Natural killer cell (primary cell): ENCODE measurements around the gene BOD1. TPM values are rescaled to one million over a fixed set of nuclear protein-coding genes. Genes with fewer than 3 reads are reported as not detected.

Source experiments
- ATAC-seq, 3 donors: fragments of 150-1000 bp in 2 of 3; fragments of 200-7000 bp in 1 of 3; cut with Tn5 transposase; 1 replicate in 1 of 3; 2 replicates in 2 of 3; pipeline ENCODE4 v1.10.0; 2021; ENCODE audit warnings: mild to moderate bottlenecking in 2 of 3, moderate library complexity in 2 of 3
- DNase-seq, 2 donors: peaks; one replicate each; pipeline versions ENCODE4 v3.0.0 to v3.0.0-alpha.2; 2013 to 2021; ENCODE audit warnings: mixed read lengths in 1 of 2
- H3K27ac ChIP-seq: one replicate; pipeline ENCODE4 v1.5.1; 2013; ENCODE audit warnings: mild to moderate bottlenecking, low read length
- H3K27me3 ChIP-seq: one replicate; pipeline ENCODE4 v1.6.1; 2013; ENCODE audit warnings: low read length; ENCODE audit not compliant: control insufficient read depth, insufficient read depth
- H3K36me3 ChIP-seq: one replicate; pipeline ENCODE4 v1.6.1; 2013; ENCODE audit warnings: low read length; ENCODE audit not compliant: control insufficient read depth, insufficient read depth
- H3K4me1 ChIP-seq: one replicate; pipeline ENCODE4 v1.6.1; 2013; ENCODE audit warnings: low read length; ENCODE audit not compliant: control insufficient read depth, insufficient read depth
- H3K4me3 ChIP-seq: one replicate; pipeline ENCODE4 v1.5.1; 2013; ENCODE audit warnings: low read length
- H3K9me3 ChIP-seq: one replicate; pipeline ENCODE4 v1.6.1; 2013; ENCODE audit warnings: low read length; ENCODE audit not compliant: control insufficient read depth, insufficient read depth
- H3K27ac Mint-ChIP-seq, 2 donors: one replicate each; pipeline ENCODE4 v1.8.0; 2022; ENCODE audit warnings: mild to moderate bottlenecking in 2 of 2, mixed read lengths in 2 of 2, moderate library complexity in 1 of 2
- H3K27me3 Mint-ChIP-seq, 2 donors: one replicate each; pipeline ENCODE4 v1.8.0; 2022; ENCODE audit warnings: low read depth in 2 of 2, mixed read lengths in 2 of 2
- H3K36me3 Mint-ChIP-seq: one replicate; pipeline ENCODE4 v1.8.0; 2022; ENCODE audit warnings: mixed read lengths
- H3K4me1 Mint-ChIP-seq, 2 donors: one replicate each; pipeline ENCODE4 v1.8.0; 2022; ENCODE audit warnings: mixed read lengths in 2 of 2
- H3K4me3 Mint-ChIP-seq: one replicate; pipeline ENCODE4 v1.8.0; 2022; ENCODE audit warnings: mild to moderate bottlenecking, moderate library complexity, mixed read lengths
- H3K9me3 Mint-ChIP-seq, 2 donors: one replicate each; pipeline ENCODE4 v1.8.0; 2022; ENCODE audit warnings: mixed read lengths in 2 of 2
- CTCF ChIP-seq: fragments of 200-600 bp; IDR thresholded peaks from one replicate; pipeline ENCODE4 v1.8.0; 2022; ENCODE audit warnings: antibody characterized with exemption
- WGBS: methylation state at CpG from one replicate; pipeline ENCODE4 v1.1.7; 2013; ENCODE audit warnings: missing lambda C conversion rate; ENCODE audit not compliant: insufficient coverage; 5-methylcytosine and 5-hydroxymethylcytosine counted together
- intact Hi-C: fragments of 100-400 bp; cut with micrococcal nuclease; formaldehyde crosslinking; loops from one replicate; pipeline ENCODE4 v1.14.2; 2022
- total RNA-seq, 4 donors: library from RNA; stranded (reverse); fragments of 120-200 nt in 1 of 4; gene quantifications; one replicate each; pipeline versions ENCODE4 v1.2.3 to v1.2.4, GENCODE V29; 2013 to 2022

Gene BOD1
- total RNA-seq, 3 donors from 2014 or later (not counting 1 experiment from before 2014, with no cell fraction given) = 11.0 to 19.9 (median 16.6) TPM

- Histone ChIP-seq H3K4me3 (no peak overlapping the region), H3K9me3 (peaks cover 13% of the 10 kb centered on the region), H3K36me3 (no peaks in the 10 kb centered on the region), H3K27ac (no peak overlapping the region), H3K4me1 (no peaks in the 10 kb centered on the region), H3K27me3 (no peaks in the 10 kb centered on the region)
- Mint-ChIP-seq H3K36me3 (peaks cover 12% of the 10 kb centered on the region), H3K27me3 (peaks cover 2 to 5% of the 10 kb centered on the region in 2 donors), H3K27ac (no peak overlapping the region), H3K9me3 (peaks cover 7 to 8% of the 10 kb centered on the region in 2 donors), H3K4me3 (no peak overlapping the region), H3K4me1 (no peaks in the 10 kb centered on the region)
- peak in 2 of 3 donors; percentile 65 to 66 for ATAC-seq
- peak; percentile 21 to 50 for DNase-seq
- WGBS = 63% methylated on average over 16 of the region's 17 CpGs
- intact Hi-C loops = no loop called here
- TF ChIP-seq CTCF = peak; percentile 62
Measured at GRCh38 chr5:173581408-173582215, 34.8 kb downstream of the BOD1 start.

- Histone ChIP-seq H3K36me3 (no peaks in the 10 kb centered on the region), H3K9me3 (peaks cover 6% of the 10 kb centered on the region), H3K4me1 (no peaks in the 10 kb centered on the region), H3K27me3 (no peaks in the 10 kb centered on the region), H3K4me3 (no peak overlapping the region), H3K27ac (no peak overlapping the region)
- Mint-ChIP-seq H3K4me1 (no peaks in the 10 kb centered on the region), H3K4me3 (no peak overlapping the region), H3K9me3 (peaks cover 4 to 7% of the 10 kb centered on the region in 2 donors), H3K36me3 (peaks cover 7% of the 10 kb centered on the region), H3K27me3 (peaks cover 7 to 15% of the 10 kb centered on the region in 2 donors), H3K27ac (no peak overlapping the region)
- WGBS = 72% methylated on average over 4 of the region's 4 CpGs
- no peak for TF ChIP-seq CTCF
- DNase-seq (no peak), ATAC-seq (no peak)
- intact Hi-C loops = no loop called here
Measured at GRCh38 chr5:173578947-173579615, 37.4 kb downstream of the BOD1 start.

- intact Hi-C loops = no loop called here
Measured at GRCh38 chr5:173577817-173578216, 38.6 kb downstream of the BOD1 start.

More at GRCh38 chr5:173577817-173578216, 38.6 kb downstream of the BOD1 start:
- Histone ChIP-seq H3K27ac (no peak overlapping the region), H3K27me3 (peaks cover 3% of the 10 kb centered on the region), H3K4me1 (peaks cover 4% of the 10 kb centered on the region), H3K36me3 (no peaks in the 10 kb centered on the region), H3K9me3 (peaks cover 6% of the 10 kb centered on the region), H3K4me3 (no peak overlapping the region)
- Mint-ChIP-seq H3K4me1 (peaks cover 6% of the 10 kb centered on the region in 2 donors), H3K27ac (no peak overlapping the region), H3K9me3 (peaks cover 4 to 7% of the 10 kb centered on the region in 2 donors), H3K36me3 (peaks cover 7% of the 10 kb centered on the region), H3K4me3 (no peak overlapping the region), H3K27me3 (peaks cover 9 to 19% of the 10 kb centered on the region in 2 donors)
- 83% methylated on average over 5 of the region's 5 CpGs for WGBS
- no peak for TF ChIP-seq CTCF
- ATAC-seq = no peak
- DNase-seq = no peak
